HG03565 (cell line): ENCODE results near the gene DENND6B.

Experiments
- ATAC-seq: cut with Tn5 transposase; IDR thresholded peaks from one replicate; pipeline ENCODE4 v1.9.1; 2021; ENCODE audit warnings: mild to moderate bottlenecking, moderate library complexity; ENCODE audit not compliant: unreplicated experiment

The DENND6B gene

DNA sequence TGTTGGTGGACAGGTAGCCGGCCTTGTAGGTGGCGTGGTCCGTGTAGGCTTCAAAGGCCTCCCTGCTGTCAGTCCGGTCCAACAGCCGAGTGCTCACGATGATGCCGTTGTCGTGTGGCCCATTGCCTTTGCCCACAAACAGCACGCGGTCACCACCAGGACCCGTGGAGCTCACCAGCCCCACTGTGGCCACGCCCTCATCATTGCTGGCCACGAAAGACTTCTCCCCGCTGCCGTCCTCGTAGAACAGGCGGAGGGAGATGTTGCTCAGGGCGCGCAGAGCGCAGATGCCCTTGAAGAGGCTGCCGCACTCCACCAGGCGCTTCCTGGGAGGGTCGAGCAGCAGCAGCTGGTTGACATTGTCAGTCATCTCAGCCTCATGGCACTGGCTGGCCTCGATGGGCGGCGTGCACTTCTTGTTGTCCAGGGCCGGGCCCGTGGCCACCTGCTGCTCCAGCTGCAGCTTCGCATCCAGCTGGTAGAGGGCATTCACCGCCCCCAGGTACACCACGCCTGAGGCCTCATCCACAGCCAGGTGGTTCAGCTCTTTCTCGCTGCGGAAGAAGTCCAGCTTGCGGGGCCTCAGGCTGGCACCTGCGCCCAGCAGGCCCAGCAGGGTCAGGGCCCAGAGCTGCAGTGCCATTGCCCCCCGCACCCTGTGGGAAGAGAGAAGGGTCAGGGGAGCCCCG lies 36.7 kb downstream of the DENND6B start:
- no peak for ATAC-seq

DNA sequence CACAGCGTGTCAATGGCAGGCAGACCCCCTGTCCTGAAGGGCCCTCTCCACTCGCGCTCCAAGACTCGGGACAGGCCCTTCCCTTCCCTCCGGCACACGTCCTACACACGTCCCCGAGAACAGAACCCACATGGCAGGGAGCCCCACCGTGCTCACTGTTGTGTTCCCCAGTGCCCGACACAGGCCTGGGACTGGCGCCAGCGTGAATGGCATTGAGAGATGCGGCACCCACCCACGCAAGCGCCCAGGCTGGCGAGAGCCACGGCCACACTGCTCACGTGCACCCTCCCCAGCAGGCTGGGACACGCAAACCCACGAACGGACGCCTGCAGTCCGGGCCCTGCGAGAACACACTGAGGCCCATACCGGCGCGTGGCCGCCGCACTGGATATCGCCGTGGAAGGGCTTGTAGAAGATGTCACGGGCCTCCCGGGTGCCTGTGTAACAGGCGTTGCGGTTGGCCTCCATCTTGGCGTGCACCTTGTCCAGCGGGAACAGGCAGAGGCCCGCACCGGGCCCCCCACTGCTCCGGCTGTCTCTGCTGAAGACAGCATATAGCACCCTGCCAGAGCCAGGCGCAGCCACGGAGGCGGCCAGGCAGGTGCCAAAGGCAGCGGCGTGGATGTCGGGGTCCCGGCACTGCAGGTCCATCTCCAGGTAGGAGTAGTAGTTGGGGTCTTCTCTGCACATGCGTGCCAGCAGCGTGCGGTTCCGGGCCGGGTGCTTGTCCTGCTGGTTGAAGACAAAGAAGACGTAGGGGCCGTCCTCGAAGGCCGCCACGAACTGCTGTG lies 37.5 kb downstream of the DENND6B start:
- no peak for ATAC-seq

DNA sequence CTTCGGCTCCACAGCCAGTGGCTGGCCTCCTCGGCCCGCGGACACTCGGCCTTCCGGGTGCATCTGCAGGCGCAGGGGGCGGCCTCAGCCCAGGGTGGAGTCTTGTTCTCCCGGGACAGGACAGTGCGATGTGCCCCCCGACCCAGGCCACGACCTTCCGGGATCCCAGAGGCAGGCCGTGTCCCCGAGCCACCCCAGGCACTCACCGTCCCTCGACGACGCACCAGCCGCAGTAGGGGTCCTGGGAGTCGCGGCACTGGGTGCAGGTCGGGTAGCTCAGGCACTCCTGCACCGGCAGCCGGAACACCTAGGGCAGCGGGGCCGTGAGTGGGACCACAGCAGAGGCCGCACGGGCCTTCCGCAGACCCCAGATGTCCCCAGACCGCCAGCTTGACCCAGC lies 39.1 kb downstream of the DENND6B start:
- no peak for ATAC-seq

DNA sequence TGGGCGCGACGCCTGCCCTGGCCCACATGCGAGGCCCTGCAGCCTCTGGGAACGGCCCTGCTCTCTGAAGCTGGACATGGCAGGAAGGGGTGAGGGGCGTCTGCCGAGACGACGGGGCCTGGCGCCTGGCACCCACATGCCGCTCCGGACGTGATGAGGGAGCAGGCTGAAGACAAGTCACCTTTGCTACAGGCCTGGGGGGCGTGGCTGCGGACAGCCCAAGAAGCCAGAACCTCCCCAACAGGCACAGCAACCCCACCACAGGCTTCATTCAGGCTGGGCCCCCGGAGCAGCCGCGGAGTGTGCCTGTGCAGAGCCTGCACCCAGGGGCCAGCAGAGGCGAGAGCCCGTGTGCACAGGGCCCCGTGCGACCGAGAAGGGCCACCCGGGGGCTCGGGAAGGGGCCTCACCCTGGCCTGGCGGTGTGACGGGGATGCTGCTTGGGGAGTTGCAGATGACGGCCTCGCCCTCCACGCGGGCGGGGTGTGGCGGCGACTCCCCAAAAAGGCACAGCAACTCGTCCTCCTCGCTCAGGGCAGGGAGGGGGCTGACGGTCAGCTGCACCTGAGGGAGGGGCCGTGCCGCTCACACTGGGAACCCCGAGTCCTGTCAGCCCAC lies 40.0 kb downstream of the DENND6B start:
- ATAC-seq = no peak

- ATAC-seq = no peak
These were observed 40.5 kb downstream of the DENND6B start for GRCh38 chr22:50286275-50286674.

GRCh38 chr22:50285568-50286229 lies 41.1 kb downstream of the DENND6B start:
- no peak for ATAC-seq

DNA sequence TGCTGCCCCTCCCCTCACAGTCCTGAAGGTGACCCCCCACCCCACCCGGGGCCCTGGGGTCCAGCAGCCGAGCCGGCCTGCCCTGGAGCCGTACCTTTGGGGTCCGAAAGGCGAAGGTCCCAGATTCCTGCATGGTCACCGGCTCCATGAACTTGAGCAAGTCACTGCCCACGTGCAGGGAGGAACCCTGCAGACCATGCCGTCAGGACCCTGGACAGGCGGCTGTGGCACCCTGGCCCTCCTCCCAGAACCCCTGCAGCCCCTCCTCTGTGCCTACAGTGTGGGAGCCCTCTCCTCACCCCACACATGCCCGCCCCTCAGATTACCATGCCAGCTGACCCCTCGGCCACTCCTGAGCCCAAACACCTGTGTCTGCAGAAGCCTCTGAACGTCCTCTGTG lies 42.3 kb downstream of the DENND6B start:
- ATAC-seq = no peak

DNA sequence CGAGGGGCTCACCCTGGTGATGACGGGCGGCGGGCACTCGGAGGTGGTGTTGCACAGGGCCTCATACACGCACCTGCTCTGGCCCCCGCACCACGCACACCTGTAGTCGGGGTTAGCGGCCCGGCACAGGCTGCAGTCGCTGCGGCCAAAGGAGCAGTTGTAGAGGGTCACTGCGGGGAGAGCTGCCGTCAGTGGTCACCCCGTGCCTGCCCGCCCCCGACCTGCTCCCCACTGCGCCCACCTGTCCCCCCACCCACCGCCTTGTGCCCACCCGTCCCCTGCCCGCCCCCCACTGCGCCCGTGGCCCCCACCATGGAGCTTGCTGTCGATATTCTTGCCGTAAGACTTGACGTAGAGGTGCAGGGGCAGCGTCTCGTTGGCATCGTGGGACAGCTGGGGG lies 43.0 kb downstream of the DENND6B start:
- no peak for ATAC-seq

DNA sequence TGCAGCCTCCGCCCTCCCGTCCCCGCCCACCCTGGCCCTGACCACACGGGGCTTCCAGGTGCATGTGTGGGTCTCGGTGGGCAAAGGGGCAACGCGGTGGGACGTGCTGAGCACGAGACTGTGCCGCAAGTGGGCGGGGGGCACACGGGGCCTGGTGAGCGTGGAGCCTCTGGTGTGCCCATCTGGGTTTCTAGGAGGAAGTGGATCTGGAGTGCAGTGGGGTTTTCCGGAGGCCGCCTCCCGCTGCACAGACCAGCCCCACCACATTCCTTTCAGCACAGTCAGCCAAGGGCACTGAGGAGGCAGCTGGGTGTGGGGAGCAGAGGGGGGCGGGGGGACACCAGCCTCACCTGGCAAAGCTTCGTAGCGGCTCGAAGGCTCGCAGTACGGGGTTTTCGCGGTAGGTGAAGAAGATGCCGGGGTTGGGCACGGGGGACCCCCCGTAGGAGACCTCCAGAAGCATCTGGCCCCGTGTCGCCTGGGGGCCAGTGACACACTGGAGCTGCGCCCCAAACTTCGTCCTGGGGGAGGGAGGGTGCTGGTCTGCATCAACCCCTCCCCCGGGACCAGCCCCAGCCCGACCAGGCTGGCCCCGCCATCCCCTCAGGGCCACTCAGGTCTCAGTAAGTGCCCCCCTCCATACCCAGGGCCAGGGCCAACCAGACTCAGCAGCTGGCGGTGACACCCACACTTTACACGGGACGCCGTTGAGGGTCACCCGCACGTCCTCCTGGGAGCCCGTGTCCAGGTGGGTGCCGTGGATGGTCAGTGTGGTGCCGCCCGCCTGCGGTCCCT lies 44.3 kb downstream of the DENND6B start:
- no peak for ATAC-seq

DNA sequence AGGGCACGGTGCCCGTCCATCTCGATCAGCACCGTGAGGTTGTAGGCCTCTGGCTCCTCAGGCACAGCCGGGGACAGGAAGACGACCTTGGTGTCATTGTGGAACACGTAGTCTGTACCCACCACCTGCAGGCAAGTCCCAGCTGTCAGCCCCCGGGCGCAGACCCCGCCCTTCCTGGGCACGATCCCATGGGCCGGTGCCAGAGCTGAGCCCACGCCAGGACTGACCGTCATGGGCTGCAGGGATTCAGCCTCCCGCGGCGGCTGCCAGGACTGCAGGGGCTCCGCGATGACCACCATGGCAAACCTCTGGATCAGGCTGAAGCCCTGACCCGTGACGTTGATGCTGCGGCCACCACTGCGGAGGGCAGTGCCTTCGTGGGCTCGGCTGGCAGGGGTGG lies 44.9 kb downstream of the DENND6B start:
- no peak for ATAC-seq

DNA sequence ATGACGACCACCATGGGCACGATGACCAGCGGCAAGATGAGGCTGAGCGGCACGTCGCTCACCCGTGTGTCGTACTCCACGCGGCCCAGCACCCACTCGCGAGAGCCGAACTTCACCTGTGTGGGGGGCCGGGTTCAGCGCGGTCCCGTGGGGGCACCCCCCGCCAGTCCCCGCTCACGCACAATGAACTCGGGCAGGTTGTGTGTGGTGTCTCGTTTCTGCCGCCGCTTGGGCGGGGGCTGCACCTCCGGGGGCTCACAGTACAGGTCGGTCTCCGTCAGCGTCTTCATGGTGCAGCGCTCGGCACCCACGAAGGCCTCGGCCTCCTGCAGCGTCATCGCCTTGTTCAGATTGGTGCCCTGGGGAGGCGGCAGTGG lies 45.4 kb downstream of the DENND6B start:
- ATAC-seq = no peak

- no peak for ATAC-seq
These were observed 46.0 kb downstream of the DENND6B start for GRCh38 chr22:50280708-50281383.

DNA sequence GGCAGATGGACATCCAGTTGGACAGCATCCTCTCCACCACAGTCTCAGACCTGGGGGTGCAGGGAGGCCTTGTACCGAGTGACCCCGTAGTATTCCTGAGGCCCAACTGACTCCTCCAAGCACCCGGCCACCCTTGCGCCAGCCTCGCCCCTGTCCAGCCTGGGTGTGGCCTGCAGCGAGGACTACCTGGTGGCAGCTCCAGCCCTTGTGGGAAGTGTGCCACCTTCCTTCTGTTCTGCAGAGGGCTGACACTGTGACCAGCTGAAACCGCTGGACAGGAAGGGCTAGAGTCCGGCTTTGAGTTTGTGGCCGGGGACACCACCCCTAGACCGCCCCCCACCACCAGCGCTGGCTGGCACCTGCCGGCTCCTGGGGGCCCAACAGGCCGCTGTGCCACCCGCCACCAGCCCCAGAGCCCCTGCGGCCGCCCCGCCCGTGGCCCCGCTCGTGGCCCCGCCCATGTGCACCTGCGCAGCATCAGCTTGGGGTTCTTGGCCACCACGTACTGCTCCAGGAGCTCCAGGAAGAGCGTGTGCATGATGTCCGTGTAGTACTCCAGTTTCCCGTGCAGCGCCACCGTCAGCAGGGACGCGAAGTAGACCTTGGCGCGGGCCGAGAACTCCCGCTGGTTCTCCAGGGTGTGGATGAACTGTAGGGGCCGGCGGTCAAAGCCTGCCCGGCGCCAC lies 46.6 kb downstream of the DENND6B start:
- ATAC-seq = no peak

- ATAC-seq = no peak
These were observed 47.7 kb downstream of the DENND6B start for GRCh38 chr22:50278956-50279619.

- no peak for ATAC-seq
These were observed 48.4 kb downstream of the DENND6B start for GRCh38 chr22:50278461-50278860.

DNA sequence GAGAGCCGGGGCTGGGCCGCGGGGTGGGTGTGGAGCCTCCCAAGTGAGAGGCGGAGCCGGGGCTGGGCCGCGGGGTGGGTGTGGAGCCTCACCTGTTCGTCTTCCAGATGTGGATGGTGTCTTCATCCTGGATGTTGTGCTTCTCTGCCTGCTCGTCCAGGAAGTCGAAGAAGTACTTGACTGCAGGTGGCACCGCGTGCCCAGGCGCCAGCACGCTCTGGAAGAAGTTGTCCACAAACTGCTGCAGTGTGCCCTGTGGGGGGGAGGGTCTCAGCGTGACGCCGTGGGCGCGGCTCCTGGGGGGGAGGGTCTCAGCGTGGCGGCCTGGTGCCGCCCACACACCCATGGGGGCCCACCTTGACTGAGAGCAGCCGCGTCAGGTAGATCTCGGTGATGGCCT lies 49.1 kb downstream of the DENND6B start:
- ATAC-seq = no peak

DNA sequence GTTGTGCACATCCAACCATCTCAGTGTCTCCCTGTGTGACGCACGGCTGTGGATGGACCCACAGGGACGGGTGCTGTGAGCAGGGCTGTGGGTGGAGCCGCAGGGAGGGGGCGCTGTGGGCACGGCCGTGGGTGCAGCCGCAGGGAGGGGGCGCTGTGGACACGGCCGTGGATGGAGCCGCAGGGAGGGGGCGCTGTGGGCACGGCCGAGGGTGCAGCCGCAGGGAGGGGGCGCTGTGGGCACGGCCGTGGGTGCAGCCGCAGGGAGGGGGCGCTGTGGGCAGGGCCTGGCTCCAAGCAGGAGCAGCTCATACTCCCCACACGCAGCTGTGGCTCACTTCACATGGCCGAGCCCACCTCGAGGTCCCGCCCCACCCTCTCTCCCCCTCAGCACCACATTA lies 50.7 kb downstream of the DENND6B start:
- peak; percentile 36 for ATAC-seq

DNA sequence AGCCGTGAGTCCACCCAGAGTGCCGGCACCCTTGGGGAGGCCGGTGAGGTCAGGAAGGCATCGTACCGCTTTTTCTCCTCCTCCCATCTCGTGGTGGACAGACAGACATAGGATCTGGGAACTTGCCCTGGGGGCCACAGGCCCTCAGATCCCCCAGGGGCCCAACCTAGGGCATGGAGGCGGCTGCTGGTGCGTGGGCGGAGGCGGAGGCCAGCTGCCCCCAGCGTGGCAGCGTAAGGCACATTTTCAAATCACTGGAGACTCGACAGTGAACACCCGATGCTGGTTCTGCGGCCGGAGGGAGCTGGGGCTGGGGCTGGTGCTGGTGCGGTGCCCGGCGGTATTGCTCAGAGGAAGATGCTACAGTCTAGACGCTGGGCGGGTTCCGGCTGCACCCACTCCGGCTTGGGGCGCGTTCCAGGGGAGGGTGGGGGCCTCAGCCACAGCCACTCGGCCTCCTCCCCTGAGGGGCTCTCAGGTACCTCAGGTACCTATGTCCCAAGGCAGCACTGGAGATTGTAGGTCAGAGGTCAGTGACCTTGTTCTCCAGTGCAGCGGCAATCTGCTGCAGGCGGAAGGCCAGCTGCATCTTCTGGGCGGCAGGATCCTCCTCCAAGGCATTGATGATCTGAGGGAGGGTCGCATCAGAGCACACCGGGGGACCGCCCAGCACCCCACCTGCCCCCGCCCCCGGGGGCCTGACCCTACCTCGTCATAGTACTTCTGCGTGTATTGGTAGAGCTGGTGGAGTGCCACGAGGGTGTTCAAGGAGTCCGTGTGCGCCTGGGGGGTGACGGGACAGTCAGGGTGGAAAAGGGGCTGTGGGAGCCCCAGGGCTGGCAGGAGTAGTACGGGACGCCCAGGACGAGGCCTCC lies 51.4 kb downstream of the DENND6B start:
- no peak for ATAC-seq
